M059J (cell line): ENCODE measurements around the gene ZNRF3. TPM values are rescaled to one million over a fixed set of nuclear protein-coding genes. Genes with fewer than 3 reads are reported as not detected.

Experiments
- DNase-seq: peaks from one replicate; pipeline ENCODE4 v3.0.0-alpha.2; 2012; ENCODE audit warnings: low read depth
- total RNA-seq: library from RNA; depleted of rRNA; stranded (reverse); fragments of >200 nt; shearing (Covaris generic); gene quantifications from 2 replicates; pipeline ENCODE4 v1.2.3, GENCODE V29; 2014; rRNA removed

The ZNRF3 gene
- total RNA-seq, 1 experiment from 2014 or later: 5.1 TPM

DNA sequence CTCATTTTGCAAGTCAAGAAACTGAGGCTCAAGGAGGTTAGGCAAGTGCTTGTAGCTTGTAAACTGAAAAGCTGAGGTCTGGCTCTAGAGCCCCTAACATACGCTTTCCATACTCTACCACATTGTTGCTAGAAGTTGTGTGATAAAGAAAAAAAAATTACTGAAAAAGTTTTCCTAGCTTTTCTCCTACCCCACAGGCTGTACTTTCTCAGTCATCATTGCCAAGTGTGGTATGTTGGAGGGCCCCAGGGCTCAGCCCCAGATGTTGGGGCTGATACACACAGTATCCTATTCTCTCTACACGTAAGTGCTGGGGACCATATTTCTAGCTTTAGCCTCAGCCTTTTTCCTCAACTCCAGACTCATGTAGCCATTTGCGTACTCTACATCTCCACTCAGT, 205.4 kb downstream of the ZNRF3 start:
- DNase-seq: no peak

DNA sequence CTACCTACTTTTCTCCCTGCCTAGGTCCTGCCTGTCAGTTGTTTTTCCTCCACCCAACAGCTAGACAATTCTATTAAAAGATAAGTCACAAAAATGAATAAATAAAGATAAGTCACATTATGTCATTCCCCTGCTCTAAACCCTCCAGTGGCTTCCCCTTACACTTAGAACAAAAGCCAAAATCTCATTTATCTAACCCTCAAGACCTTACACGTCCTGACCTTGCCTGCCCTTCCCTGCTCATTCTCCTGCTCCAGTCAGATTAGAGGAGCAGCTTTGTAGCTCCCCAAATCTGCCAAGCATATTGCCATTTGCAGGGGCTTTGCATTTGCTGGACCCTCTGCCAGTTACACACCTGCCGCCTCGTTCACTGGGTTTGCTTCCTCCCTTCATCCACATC, 206.1 kb downstream of the ZNRF3 start:
- DNase-seq: no peak

- no peak for DNase-seq
These were observed 206.7 kb downstream of the ZNRF3 start for GRCh38 chr22:29090039-29090438.

DNA sequence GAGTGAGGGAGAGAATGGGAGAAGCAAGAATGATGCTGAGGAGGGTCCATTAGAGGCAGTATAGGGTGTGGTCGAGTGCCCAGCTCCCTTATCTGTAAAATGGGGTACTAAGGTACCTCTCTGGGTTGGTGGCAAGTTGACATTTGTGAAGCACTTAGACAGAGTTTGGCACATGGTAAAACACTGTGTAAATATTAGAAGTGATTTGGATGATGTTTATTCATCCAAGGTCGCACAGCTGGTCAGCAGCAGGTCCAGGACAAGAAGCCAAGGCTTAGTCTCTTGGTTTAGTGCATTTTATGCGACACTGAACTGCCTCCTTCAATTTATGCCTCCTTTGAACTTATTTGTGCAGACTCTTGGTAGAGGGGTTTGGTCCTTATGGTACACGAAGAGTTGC, 208.9 kb downstream of the ZNRF3 start:
- DNase-seq: no peak

DNA sequence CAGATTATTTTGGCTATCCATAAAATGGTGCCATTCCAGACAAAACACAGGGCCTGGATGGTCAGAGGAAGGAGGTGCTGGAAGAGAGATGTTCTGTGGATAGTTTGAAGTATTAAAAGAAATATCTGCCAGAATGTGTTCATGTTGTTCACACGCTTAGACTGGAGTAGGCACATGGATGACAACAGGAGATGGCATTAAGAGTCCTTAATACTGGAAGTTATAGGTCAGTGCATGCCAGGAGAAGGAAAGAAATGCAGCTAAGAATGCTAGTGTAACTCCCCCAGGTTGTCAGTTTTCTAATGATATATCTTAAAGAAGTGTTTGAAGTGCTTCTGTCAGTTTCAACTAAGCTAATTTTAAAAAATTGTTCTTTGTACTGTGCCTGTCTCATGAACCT, 209.7 kb downstream of the ZNRF3 start:
- DNase-seq: no peak

DNA sequence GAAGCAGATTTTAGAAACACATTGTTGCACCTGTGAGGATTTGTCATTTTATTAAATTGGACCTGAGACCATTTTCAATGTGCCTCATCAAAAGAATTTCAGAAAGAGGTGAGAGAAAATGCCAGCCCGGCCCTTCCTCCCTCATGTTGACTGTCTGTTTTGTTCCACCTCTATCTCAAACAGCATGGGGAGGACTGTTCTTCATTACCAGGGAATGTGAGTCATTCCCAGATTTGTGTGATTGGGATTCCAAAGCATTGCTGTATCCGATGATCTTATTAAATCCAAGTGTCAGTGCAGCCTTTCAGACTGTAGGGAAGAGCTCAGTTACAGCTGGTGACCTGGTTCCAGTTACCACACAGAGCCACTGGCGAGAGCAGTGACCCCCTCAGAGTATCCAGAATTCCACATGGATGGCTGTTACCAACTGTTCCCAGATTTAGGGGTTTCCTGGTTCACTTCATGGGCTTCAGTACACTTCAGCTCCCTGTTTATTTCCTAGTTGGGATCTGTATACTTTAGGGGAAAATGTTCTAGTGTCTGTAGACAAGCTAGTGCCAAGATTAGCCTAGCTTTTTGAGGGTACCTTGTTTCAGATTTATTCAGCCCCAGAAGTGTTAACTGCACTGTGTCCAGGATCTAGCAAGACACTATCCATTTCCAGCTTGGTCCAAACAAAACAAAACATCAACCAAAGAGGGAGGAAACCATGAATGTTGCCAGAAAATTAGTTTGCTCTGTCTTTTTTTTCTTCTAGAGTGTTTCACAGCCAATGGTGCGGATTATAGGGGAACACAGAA, 210.3 kb downstream of the ZNRF3 start:
- peak; percentile 51 for DNase-seq

- no peak for DNase-seq
These were observed 212.1 kb downstream of the ZNRF3 start for GRCh38 chr22:29095459-29095858.

DNA sequence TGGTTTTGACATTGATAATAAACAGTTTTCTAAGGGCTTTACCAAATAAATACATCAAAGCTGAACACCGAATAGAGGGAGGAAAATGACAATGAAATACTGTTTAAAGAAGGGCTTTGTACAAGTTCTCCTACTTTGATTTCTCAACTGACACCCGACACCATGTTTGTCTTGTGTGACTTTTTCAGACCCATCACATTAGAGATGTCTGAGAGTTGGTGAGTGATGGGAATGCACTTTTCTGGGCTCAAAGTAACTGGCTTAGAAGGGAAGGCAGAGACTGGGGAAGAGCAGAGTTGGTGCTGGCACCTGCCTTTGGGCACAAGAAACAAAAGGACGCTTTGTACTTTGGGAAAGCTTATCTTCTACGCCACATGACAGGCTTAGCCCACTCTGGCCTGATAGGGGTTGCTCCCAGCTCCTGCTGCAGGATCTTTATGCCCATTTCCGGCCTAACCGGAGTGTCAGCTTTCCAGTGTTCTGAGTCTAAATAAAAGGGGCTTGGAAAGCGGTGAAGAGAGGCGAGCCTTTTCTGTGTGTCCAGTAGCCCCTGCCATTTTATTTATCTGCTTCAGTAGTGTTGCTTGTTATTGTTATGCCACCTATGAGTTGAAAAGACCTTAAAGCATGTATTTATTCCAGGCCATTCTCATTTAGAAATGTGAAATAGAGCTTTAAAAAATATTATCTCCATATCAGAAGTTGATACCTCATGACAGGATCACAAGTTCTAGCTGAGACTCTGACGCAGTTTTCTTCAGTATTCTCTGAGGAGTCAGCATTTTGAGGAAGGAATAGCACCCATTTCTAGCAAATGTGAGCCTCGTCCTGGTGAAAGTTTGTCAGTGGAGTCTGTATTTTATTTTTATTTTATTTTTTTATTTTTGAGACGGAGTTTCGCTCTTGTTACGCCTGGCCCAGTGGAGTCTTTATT, 213.6 kb downstream of the ZNRF3 start:
- no peak for DNase-seq

DNA sequence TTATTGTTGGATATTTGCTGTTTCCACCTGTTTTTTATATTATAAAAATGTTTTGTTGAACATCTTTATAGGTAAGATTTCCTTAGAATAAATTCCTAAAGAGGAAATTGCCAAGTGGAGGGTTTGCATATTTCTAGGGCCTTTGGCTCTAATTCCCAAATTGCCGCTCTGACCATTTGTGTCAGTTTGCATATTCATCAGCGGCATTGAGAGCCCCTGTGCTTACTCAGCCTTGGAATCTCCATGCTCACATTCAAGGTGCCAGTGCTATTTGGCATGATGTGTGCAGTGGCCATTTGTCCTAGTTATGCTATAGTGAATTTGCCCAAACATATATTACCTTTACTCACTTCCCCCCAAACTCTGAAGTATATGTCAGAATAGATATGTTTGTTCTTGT, 214.9 kb downstream of the ZNRF3 start:
- no peak for DNase-seq

DNA sequence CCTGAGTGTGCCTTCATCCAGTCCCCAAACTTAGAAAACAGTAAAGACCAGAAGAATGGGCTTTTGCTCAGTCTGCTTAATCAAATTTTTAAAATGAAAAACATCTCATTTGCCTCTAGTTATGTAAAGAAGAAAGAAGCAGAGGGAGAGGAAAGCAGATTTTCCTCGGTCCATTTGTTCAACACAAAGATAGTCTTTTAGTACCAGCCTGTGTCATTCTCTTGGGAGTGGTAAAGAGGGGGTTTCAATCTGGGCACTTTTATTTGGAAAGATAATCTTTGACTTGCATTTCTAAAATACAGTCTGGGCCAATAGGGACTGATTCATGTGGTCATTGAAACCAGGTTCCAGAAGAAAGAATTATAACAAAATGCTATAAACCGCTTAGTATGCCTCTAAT, 218.9 kb downstream of the ZNRF3 start:
- DNase-seq: no peak

DNA sequence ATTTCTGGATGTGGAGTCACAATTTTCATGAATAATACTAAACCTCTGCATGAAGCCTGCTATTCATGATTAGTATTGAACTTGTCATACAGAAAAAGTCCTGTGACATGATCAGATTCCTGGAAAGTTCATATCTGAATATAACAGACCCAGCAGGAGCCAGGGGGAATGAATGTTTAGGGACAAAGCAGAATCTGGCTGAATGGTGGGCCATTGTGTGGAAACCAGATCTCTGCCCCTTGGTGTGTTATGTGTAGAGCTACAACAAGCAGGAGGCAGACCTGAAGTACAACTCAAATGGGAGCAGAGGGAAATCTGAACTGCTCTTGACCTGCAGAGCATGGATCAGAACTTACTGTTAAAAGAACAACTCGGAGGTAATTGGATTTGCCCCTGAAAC, 219.7 kb downstream of the ZNRF3 start:
- DNase-seq: no peak

GRCh38 chr22:29105468-29105867, 222.1 kb downstream of the ZNRF3 start:
- DNase-seq: no peak

GRCh38 chr22:29106839-29107238, 223.5 kb downstream of the ZNRF3 start:
- DNase-seq: no peak

Other genes starting within 250 kb of the ZNRF3 start
- 8.7 and 13.9 TPM in 2 replicates for gene TTC28, start 203.7 kb upstream of the ZNRF3 start, total RNA-seq
- gene CHEK2, start 141.8 kb upstream of the ZNRF3 start, total RNA-seq: 18.4 and 44.7 TPM in 2 replicates
- 26.8 and 49.8 TPM in 2 replicates for gene HSCB, start 141.5 kb upstream of the ZNRF3 start, total RNA-seq
- 24.4 and 35.2 TPM in 2 replicates for gene CCDC117, start 110.9 kb upstream of the ZNRF3 start, total RNA-seq
- 170 and 177 TPM in 2 replicates for gene XBP1, start 83.0 kb upstream of the ZNRF3 start, total RNA-seq
- not detected in 2 replicates for gene C22orf31, start 178.3 kb downstream of the ZNRF3 start, total RNA-seq
- 3.7 and 6.8 TPM in 2 replicates for gene KREMEN1, start 189.5 kb downstream of the ZNRF3 start, total RNA-seq